GM15510 (cell line): ENCODE results near the gene CCNH.

ENCODE experiments used
- POLR2A ChIP-seq: IDR thresholded peaks from 3 replicates; pipeline ENCODE4 v1.6.1; 2011; ENCODE audit warnings: borderline replicate concordance; ENCODE audit not compliant: insufficient read length; ENCODE audit errors: extremely low read depth

CCNH gene

GRCh38 chr5:87392170-87392569 lies 20.6 kb downstream of the CCNH start:
- TF ChIP-seq POLR2A, result no peak

DNA sequence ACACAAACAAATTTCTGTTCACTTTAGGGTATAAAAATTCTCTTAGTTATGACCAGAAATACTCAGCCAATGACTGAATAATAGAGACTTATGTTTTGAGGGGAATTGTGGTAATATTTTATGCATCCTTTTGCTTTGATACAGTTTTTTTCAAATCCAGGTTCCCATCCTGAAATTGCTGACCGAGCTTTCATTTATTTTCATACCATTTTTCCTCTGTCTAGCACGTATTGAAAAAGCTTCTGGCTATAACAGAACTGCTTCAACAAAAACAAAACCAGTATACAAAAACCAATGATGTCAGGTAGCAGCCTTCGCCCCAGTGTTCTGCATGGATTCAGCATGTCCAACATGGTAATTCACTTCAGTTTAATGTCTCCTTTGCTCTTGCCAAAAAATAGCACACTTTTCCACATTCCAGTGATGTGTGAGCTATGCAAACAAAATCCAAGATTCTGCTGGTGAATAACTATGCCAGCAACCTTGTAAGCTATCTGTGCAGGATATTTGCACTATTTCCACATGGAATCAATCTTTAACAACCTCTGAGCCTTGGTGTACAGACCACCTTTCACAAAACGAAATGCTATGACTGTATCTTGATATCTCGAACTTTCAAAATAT lies 22.0 kb downstream of the CCNH start:
- TF ChIP-seq POLR2A, result no peak

DNA sequence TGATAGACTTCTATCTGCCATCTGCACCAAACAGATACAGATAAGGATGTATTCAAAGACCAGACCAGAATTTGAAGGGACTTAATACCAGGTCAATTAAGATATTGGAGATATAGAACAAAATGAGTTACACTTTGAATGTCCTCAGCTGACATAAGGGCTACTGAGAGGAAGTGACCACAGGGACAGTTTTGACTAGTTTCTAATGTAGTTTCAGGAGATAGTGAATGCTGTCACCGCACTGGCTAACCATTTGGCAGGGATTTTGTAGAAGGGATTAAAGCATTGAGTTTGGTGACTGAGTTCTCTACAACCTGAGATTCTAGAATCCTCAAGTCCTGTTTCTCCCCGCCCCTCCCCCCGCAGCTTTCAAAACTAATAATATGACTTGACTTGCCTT lies 22.7 kb downstream of the CCNH start:
- no peak for TF ChIP-seq POLR2A

DNA sequence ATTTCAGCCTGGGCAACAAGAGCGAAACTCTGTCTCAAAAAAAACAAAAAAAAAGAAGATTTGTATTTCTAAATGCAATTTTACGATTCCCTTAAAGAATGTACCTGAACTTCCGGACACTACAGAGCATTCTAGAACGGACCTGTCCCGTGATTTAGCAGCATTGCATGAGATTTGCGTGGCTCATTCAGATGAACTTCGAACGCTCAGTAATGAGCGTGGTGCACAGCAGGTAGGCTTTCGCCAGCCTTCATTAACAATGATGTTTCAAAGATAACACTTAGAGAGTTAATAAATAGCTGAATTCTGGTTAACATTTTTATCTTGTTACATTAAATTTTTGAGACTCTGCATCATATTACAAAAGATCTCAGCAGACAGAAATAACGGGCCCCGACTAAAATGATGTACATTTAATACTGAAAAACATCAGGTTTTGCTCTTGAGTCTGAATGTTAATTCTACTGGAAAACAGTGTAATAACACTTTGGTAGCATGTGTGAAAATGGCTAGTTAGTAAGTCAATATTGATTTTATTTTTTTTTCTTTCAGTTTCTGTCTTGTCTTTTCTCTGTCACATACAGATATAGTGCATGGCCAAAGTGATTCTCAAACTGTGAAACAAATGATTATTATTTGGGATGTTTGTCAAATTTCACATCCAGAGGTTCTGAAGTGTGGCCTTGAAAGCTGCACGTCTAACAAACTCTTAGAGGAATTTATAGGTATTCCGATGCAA lies 23.3 kb downstream of the CCNH start:
- no peak for TF ChIP-seq POLR2A

DNA sequence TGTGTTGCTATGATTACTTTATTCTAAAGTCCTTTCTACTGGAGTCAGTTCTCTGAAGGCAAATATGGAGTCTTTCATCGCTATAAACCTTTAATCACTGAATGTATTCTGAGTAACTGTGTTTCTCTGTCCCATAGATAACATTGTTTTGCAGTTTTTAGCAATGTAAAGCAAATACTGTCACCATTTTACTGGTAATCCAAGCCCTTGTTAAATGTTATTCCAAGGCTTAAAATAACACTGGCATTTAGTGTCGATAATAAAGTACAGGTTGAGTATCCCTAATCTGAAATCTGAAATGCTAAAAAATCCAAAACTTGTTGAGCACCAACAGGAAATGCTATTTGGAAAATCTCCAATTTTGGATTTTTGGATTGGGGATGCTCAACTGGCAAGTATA lies 24.6 kb downstream of the CCNH start:
- no peak for TF ChIP-seq POLR2A

- no peak for TF ChIP-seq POLR2A
Observed at GRCh38 chr5:87385802-87386201, 26.9 kb downstream of the CCNH start.

DNA sequence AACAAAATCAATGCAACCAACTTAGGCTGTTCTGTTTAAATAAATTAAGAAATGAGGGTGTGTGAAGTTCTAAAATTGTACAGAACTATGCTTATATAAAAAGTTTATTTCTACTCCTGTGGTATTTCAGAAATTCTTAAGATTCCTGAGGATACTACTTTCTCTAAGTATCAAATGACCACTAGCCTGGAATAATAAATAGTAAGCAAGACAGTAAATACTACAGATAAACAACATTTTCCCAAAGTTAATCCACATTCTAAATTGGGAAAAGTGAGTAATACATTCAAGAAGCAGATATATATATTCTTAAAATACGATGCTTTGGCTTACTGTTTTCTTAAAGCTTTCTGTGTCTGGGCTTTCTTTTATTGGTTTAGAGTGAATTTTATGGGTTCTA lies 29.5 kb downstream of the CCNH start:
- no peak for TF ChIP-seq POLR2A

DNA sequence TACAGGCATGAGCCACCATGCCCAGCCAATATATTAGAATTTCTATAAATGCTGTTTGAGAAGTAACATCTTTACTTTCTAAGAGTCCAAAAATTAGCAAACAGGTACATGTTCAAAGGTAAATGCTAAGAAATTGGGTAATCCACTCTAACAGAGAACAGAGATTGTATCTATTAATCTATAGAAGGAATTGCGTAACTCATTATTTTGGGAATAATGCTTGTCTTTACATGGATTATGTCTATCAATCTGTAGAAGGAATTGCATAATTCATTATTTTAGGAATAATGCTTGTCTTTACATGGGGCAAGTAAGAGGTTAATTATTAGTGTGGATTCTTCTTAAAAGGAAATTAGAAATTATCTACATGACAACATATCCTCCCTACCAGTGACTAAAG lies 30.5 kb downstream of the CCNH start:
- no peak for TF ChIP-seq POLR2A

DNA sequence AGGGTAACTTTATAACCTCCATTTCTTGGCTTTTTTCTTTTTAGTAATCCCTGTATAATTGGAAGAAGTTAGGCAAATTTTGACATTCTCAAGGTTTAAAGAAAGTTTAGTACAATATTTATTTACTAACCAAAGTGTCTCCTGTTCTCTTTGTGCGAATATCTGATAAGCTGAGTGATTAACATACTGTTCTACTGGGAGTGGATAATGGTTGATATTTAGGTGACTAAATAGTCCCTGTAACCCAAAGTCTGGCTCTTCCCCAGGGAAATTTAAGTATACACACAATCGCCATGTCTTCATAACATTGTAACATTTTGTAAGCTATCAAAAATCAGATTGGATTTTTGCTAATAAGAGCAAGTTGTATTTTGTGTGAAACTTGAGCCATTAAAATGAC lies 40.0 kb downstream of the CCNH start:
- TF ChIP-seq POLR2A, result no peak

DNA sequence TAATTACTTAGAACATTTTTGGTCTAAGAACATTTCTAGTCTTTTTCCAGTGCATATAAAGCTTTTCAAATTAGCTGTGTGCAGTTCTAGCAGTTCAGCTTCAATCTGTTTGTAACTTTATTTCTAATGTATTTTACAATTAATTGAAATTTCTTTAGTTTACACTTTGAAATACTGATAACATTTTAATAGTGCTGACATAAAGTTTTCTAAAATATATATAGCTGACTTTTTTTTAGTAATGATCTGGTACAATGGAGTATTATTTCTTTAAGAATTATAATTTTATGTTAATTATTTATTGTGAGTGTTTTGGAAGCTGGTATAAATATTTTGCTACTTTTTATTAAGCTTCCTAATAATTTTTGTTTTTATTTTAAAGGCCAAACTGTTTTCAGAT lies 43.3 kb downstream of the CCNH start:
- no peak for TF ChIP-seq POLR2A

- TF ChIP-seq POLR2A, result no peak
Observed at GRCh38 chr5:87368601-87369000, 44.1 kb downstream of the CCNH start.

DNA sequence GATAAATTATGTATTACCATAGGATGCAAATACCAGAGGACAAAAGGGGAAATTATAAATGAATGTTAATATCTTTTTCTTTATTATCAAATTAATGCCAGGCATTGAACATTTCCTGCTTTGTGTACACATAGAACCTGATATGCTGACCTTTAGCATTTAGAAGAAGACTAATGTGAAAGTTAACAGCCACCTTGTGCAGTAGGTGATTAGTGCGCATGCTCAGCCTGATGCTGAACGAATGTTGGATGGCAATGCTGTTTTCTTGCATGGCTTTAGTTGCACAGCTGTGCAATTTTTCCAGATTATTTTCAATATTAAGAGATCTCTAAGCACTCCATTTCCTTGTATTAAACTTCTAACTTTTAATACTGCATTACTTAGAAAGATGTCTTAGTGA lies 45.5 kb downstream of the CCNH start:
- TF ChIP-seq POLR2A, result no peak

- TF ChIP-seq POLR2A, result no peak
Observed at GRCh38 chr5:87361536-87362213, 51.1 kb downstream of the CCNH start.

DNA sequence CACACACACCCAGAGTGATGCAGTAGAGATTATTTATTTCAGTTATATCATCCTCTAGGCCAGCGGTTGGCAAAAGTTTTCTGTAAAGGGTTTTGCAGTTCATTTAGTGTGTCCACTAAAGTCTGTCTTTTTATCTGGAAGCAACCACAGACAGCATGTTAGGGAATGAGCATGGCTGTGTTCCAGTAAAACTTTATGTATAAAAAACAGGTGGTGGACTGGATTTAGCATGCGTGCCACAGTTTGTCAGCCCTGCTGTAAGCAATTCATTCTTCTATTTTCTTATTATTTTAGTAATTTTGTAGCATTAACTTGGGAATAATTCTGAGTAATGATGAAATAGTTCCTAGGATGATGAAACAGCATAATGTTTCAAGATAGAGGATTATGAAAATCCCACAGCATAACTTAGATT lies 51.7 kb downstream of the CCNH start:
- TF ChIP-seq POLR2A, result no peak

DNA sequence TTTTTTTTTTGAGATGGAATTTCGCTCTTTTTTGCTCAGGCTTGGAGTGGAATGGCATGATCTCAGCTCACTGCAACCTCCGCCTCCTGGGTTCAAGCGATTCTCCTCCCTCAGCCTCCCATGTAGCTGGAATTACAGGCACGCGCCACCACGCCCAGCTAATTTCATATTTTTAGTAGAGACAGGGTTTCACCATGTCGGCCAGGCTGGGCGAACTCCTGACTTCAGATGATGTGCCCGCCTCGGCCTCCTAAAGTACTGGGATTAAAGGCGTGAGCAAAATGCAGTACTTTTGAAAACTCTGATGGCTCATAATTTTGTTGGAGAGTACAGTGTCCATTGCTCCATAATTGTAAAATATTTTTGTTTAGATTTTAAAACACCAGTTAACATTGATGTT lies 52.6 kb downstream of the CCNH start:
- TF ChIP-seq POLR2A, result no peak

DNA sequence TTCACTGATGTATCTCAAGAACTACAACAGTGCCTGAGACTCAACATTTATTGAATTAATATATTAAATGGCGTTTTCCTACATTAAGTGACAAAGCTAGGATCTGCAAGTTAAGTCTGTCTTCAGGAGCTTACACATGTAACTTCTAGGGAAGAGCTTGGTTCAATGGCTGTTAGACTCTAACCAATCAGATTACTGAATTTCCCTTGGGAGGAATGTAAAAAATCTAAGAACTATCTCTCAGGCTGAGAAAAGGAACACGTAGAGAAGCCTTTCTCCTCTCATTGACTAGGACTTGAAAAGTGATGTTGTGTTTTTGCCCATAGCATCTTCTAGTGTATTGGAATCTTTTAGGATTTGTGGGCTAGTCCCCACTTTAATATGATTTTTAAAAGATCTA lies 53.6 kb downstream of the CCNH start:
- TF ChIP-seq POLR2A, result no peak
